B cell (primary cell): ENCODE results near the gene TPGS2. TPM values are rescaled to one million over a fixed set of nuclear protein-coding genes. Genes with fewer than 3 reads are reported as not detected.

Experiments
- ATAC-seq: fragments of 200-7000 bp; cut with Tn5 transposase; one replicate; pipeline ENCODE4 v1.10.0; 2021; ENCODE audit warnings: low read depth, mild to moderate bottlenecking, moderate number of reproducible peaks, moderate library complexity
- CTCF ChIA-PET: fragments of 350-600 bp; sonication (Branson Sonifier 250); formaldehyde crosslinking; loops from one replicate; lab custom pipeline; 2021; ENCODE audit warnings: antibody characterized with exemption, inconsistent platforms; lab: Charles Lee
- POLR2A ChIA-PET: fragments of 350-600 bp; sonication (Branson Sonifier 250); formaldehyde crosslinking; loops from one replicate; lab custom pipeline; 2021; ENCODE audit warnings: antibody characterized with exemption; lab: Charles Lee
- DNase-seq: peaks from one replicate; pipeline ENCODE4 v3.0.0; 2013
- H2AFZ ChIP-seq: 2 replicates; pipeline ENCODE4 v1.6.1; 2012; ENCODE audit warnings: mild to moderate bottlenecking, low read depth, low read length; ENCODE audit not compliant: insufficient read depth, poor library complexity, severe bottlenecking
- H3K27ac ChIP-seq, 2 donors: 1 replicate in 1 of 2; 2 replicates in 1 of 2; pipeline ENCODE4 v1.5.1; 2012 to 2013; ENCODE audit warnings: low read length in 2 of 2, mild to moderate bottlenecking in 2 of 2, moderate library complexity in 1 of 2
- H3K27me3 ChIP-seq, 4 experiments: fragments of 200-600 bp in 1 of 4; sonication (generic) in 1 of 4; replicated peaks in 1 of 4; 1 replicate in 2 of 4; 2 replicates in 2 of 4; pipeline versions ENCODE4 v1.6.1 to v1.7.0; 2013 to 2016; ENCODE audit warnings: low read length in 3 of 4, mild to moderate bottlenecking in 2 of 4, mixed read lengths in 1 of 4, moderate library complexity in 1 of 4; ENCODE audit not compliant: insufficient read depth in 4 of 4, control insufficient read depth in 3 of 4; ENCODE audit errors: control extremely low read depth in 1 of 4
- H3K36me3 ChIP-seq, 2 experiments: replicated peaks in 1 of 2; 1 replicate in 1 of 2; 2 replicates in 1 of 2; pipeline versions ENCODE4 v1.6.1 to v1.7.1; 2013; ENCODE audit warnings: low read length in 1 of 2; ENCODE audit not compliant: insufficient read depth in 2 of 2, control insufficient read depth in 1 of 2; ENCODE audit errors: control extremely low read depth in 1 of 2, extremely low read depth in 1 of 2
- H3K4me1 ChIP-seq, 2 donors: fragments of 200-600 bp in 1 of 2; sonication (generic) in 1 of 2; 1 replicate in 1 of 2; 2 replicates in 1 of 2; pipeline versions ENCODE4 v1.5.1 to v1.6.1; 2013 to 2017; ENCODE audit warnings: low read length in 2 of 2; ENCODE audit not compliant: control insufficient read depth in 2 of 2, insufficient read depth in 2 of 2
- H3K4me2 ChIP-seq: replicated peaks from 2 replicates; pipeline ENCODE3; 2012; ENCODE audit warnings: mild to moderate bottlenecking, low read depth, low read length; ENCODE audit not compliant: poor library complexity, severe bottlenecking
- H3K4me3 ChIP-seq, 5 experiments: fragments of 200-600 bp in 1 of 5; sonication (generic) in 1 of 5; 1 replicate in 3 of 5; 2 replicates in 2 of 5; pipeline versions ENCODE4 v1.5.1 to v1.7.0; 2011 to 2016; ENCODE audit warnings: low read length in 4 of 5, mild to moderate bottlenecking in 4 of 5, low read depth in 2 of 5, control low read depth in 1 of 5, moderate library complexity in 1 of 5; ENCODE audit not compliant: insufficient read depth in 1 of 5; ENCODE audit errors: control extremely low read depth in 1 of 5, extremely low read depth in 1 of 5
- H3K79me2 ChIP-seq: fragments of 200-600 bp; sonication (generic); one replicate; pipeline ENCODE4 v1.6.0; 2016; ENCODE audit warnings: low read length; ENCODE audit not compliant: control insufficient read depth, insufficient read depth
- H3K9ac ChIP-seq: fragments of 200-600 bp; sonication (generic); 2 replicates; pipeline ENCODE4 v1.6.1; 2017; ENCODE audit warnings: mild to moderate bottlenecking, low read length, moderate library complexity
- H3K9me3 ChIP-seq, 3 donors: one replicate each; pipeline versions ENCODE4 v1.6.1 to v1.7.1; 2013; ENCODE audit warnings: low read length in 2 of 3; ENCODE audit not compliant: control insufficient read depth in 2 of 3, insufficient read depth in 1 of 3; ENCODE audit errors: control extremely low read depth in 1 of 3
- H4K20me1 ChIP-seq: 2 replicates; pipeline ENCODE4 v1.6.0; 2012; ENCODE audit warnings: mild to moderate bottlenecking, low read length; ENCODE audit not compliant: insufficient read depth, control insufficient read depth, poor library complexity, severe bottlenecking
- H3K27ac Mint-ChIP-seq: one replicate; pipeline ENCODE4 v1.8.0; 2021; ENCODE audit warnings: mixed read lengths
- H3K27me3 Mint-ChIP-seq: one replicate; pipeline ENCODE4 v1.8.0; 2021; ENCODE audit warnings: mixed read lengths
- H3K4me1 Mint-ChIP-seq: one replicate; pipeline ENCODE4 v1.8.0; 2021; ENCODE audit warnings: mixed read lengths
- H3K4me3 Mint-ChIP-seq: one replicate; pipeline ENCODE4 v1.8.0; 2021; ENCODE audit warnings: mixed read lengths
- H3K9me3 Mint-ChIP-seq: one replicate; pipeline ENCODE4 v1.8.0; 2022; ENCODE audit warnings: mixed read lengths; ENCODE audit not compliant: insufficient read depth
- CTCF ChIP-seq: fragments of 200-600 bp; IDR thresholded peaks from one replicate; pipeline ENCODE4 v1.8.0; 2022; ENCODE audit warnings: antibody characterized with exemption, mild to moderate bottlenecking
- EZH2 ChIP-seq: IDR thresholded peaks from 2 replicates; pipeline ENCODE4 v1.6.1; 2012; ENCODE audit warnings: borderline replicate concordance, low read depth, mild to moderate bottlenecking, moderate library complexity, low read length; ENCODE audit not compliant: insufficient read depth, poor library complexity, severe bottlenecking
- WGBS: methylation state at CpG from one replicate; pipeline ENCODE4 v1.1.5; 2013; ENCODE audit warnings: missing lambda C conversion rate; ENCODE audit not compliant: insufficient coverage; 5-methylcytosine and 5-hydroxymethylcytosine counted together
- intact Hi-C: fragments of 100-400 bp; cut with micrococcal nuclease; formaldehyde crosslinking; loops from one replicate; pipeline ENCODE4 v1.10.0; 2022
- polyA plus RNA-seq: library from polyadenylated mRNA; depleted of rRNA; stranded (reverse); fragments of >200 nt; gene quantifications from 2 replicates; pipeline ENCODE4 v1.2.3, GENCODE V29; 2012
- total RNA-seq, 2 donors: library from RNA; stranded (reverse); fragments of 120-200 nt in 1 of 2; gene quantifications; 1 replicate in 1 of 2; 2 replicates in 1 of 2; pipeline versions ENCODE4 v1.2.3 to v1.2.4, GENCODE V29; 2013 to 2022

The TPGS2 gene
- total and polyA plus RNA-seq, 2 donors (not counting 1 experiment from before 2014, with no cell fraction given), result 45.2 to 50.9 TPM

DNA sequence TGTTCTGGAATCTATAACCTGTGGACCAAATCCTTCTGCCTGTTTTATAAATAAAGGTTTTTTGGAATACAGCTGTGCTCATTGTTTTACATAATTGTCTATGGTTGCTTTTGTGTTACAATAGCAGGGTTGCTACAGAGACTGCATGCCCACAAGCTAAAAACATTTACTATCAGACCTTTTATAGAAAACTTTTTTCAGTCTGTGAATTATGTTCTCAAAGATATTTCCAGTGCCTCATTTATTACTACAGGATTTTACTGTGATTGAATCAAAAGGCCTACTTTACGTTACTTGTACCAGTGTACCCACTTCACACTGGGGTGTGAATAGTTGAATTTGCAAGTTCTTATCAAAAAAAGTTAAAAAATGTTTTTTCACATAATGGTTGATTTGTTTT is 7.1 kb upstream of the TPGS2 start:
- no peak for TF ChIP-seq EZH2
- no peak for TF ChIP-seq CTCF
- H3K27ac ChIP-seq, result no peak overlapping the region
- ChIA-PET POLR2A (no interaction called here), CTCF (no interaction called here)
- DNase-seq (no peak), ATAC-seq (no peak)
- peaks cover 0 to 4% (median 4%) of the 10 kb centered on the region in 3 donors for H3K9me3 ChIP-seq
- no peak overlapping the region for H3K9ac ChIP-seq
- no peak overlapping the region for H3K4me2 ChIP-seq
- H3K79me2 ChIP-seq, result no peaks in the 10 kb centered on the region
- no CpG with 5 or more reads among the region's 1 CpG for WGBS
- H4K20me1 ChIP-seq, result no peaks in the 10 kb centered on the region
- no peak overlapping the region for H3K4me3 Mint-ChIP-seq
- H3K4me3 ChIP-seq, result no peak overlapping the region
- H3K9me3 Mint-ChIP-seq, result no peaks in the 10 kb centered on the region
- H3K27ac Mint-ChIP-seq, result no peak overlapping the region
- H2AFZ ChIP-seq, result no peak overlapping the region
- no peaks in the 10 kb centered on the region for H3K4me1 ChIP-seq
- intact Hi-C loops, result no loop called here
- no peaks in the 10 kb centered on the region for H3K27me3 Mint-ChIP-seq
- peaks cover 6 to 10% of the 10 kb centered on the region in 2 experiments for H3K36me3 ChIP-seq
- peaks cover 7% of the 10 kb centered on the region for H3K4me1 Mint-ChIP-seq
- no peaks in the 10 kb centered on the region for H3K27me3 ChIP-seq

DNA sequence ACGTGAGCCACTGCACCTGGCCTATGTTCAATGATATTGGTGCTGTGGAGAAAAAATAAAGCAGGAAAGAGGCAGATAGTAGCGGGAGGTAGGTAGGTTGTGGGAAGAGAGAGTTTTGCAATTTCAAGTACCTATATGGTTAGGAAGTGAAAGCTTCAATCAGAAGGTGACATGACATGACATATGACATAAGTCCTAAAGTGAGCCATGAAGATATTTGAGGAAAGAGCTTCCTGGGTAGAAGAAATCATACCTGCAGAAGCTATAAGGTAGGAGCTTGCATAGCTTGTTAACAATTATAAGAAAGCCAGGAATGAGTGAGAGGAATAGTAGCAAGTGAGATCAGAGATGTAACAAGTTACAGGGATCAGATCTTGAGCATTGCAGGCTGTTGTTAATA is 4.3 kb upstream of the TPGS2 start:
- Mint-ChIP-seq H3K4me1 (peaks cover 27% of the 10 kb centered on the region), H3K4me3 (no peak overlapping the region), H3K27ac (no peak overlapping the region), H3K27me3 (no peaks in the 10 kb centered on the region), H3K9me3 (no peaks in the 10 kb centered on the region)
- Histone ChIP-seq H3K4me1 (peaks cover 10 to 12% of the 10 kb centered on the region in 2 donors), H3K9ac (no peak overlapping the region), H2AFZ (no peak overlapping the region), H4K20me1 (no peaks in the 10 kb centered on the region), H3K9me3 (peaks cover 0 to under 1% (median 0%) of the 10 kb centered on the region in 3 donors), H3K27me3 (no peaks in the 10 kb centered on the region), H3K4me2 (no peak overlapping the region), H3K27ac (no peak overlapping the region), H3K4me3 (no peak overlapping the region), H3K79me2 (no peaks in the 10 kb centered on the region), H3K36me3 (peaks cover 5 to 10% of the 10 kb centered on the region in 2 experiments)
- WGBS, result 100% methylated on average over 2 of the region's 2 CpGs
- ChIA-PET POLR2A (no interaction called here), CTCF (no interaction called here)
- intact Hi-C loops, result no loop called here
- DNase-seq (no peak), ATAC-seq (no peak)
- TF ChIP-seq EZH2 (no peak), CTCF (no peak)
